DMS114 treated with DMSO at 0.1 percent for 48 hours (cell line): ENCODE measurements around the gene STAT3.
"Not testable (repeated sequence)": the region's sequence is repeated elsewhere in the genome, so short reads cannot be mapped to it uniquely, and the experiment has no call there.

Experiments used
- DNase-seq: peaks from one replicate; lab custom pipeline; 2025; ENCODE audit not compliant: unreplicated experiment; lab: John Stamatoyannopoulos, UW

Gene STAT3

GRCh38 chr17:42388381-42389134, at the start of gene STAT3:
STAT3 (minus strand) TSS chr17:42388442; CDS start chr17:42348516, 39,926 bp downstream.
- peak; percentile 98 for DNase-seq

DNA sequence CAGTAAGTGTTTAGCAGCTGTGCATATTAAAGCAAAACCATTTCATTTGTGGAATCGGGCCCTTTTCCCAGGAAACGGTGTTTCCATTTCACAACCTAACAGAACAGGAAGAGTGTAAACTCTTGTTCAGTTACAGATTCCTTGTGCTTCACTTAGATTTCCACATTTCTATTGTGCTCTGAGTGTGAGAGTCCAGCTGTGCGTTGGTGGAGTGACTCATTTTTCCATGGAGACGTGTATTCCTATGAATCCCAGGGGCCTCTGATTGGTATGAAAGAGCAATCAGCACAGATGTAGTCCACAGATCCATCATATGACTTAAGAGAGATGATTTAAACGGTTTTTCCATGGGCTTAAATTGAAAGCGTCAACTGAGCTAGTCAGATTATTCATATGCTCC, 48.1 kb upstream of the STAT3 start:
- no peak for DNase-seq

DNA sequence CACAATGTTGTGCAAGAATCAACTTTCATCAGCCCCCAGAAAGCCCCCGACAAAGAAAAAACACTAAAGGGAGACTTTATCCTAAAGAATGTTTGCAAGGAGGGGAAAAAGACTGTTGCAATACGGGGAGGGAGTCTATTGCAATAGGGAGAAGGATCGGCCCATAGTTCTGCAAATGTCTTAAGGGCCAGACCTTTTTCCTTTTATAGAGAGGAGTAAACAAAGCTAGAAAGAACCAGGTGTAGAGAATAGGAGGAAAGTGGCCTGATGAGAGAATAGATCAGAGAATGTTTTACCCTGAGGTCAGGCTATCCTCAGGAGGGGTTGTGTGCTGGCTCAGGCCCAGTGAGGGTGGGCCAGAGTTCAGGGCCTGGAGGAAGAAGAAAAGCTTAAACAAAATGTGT, 43.5 kb upstream of the STAT3 start:
- DNase-seq = no peak

- no peak for DNase-seq
These were observed 41.6 kb upstream of the STAT3 start for GRCh38 chr17:42429726-42430447.

GRCh38 chr17:42428141-42428944, 40.1 kb upstream of the STAT3 start:
- peak; percentile 69 for DNase-seq

GRCh38 chr17:42424991-42425610, 36.9 kb upstream of the STAT3 start:
- no peak for DNase-seq

- no peak for DNase-seq
These were observed 35.5 kb upstream of the STAT3 start for GRCh38 chr17:42423766-42424165.

DNA sequence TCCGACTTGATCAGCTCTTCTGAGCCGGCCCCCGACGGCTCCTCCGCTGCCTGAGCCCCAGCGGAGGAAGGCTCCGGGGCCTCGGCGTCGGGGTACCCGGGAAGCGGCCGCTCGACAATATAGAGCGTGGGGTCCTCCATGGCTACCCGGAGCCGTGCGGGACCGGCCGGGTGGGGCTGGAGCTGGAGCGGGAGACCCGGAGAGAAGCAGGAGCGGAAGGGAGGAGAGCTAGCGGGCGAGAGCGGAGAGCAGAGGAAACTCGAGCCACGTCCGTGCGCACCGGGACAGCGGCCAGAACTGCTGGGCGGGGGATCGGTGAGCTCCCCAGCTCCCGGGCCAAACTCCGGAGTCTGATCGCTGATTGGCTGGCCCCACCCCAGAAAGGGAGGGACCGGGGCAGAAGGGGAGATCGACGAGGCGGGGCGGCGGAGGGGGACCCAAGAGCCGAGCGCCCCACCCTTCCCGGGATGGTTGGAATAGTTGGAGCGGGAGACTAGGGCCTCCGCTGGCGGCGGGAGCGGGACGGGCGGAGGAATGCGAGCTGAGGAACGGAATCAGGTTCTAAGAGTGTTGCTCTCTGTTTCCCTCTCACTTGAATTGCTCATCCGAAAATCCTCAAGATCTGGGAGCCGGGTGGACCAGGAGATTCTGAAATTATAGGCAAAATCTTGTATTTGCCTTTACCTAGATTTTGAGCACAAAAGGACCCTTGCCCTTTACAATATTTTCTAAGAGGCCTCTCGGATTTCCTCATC, 34.9 kb upstream of the STAT3 start, which contains the start of gene CAVIN1:
CAVIN1 (minus strand) TSS at position 299 of the 755 bp plus-strand sequence; CDS start at position 140, 159 bp downstream.
- DNase-seq = peak; percentile 79

- no peak for DNase-seq
These were observed 34.2 kb upstream of the STAT3 start for GRCh38 chr17:42422412-42422957.

GRCh38 chr17:42421507-42422338, 33.5 kb upstream of the STAT3 start:
- DNase-seq = no peak

GRCh38 chr17:42421136-42421506, 32.9 kb upstream of the STAT3 start:
- DNase-seq = no peak

- not testable (repeated sequence) for DNase-seq
These were observed 29.7 kb upstream of the STAT3 start for GRCh38 chr17:42417981-42418380.

DNA sequence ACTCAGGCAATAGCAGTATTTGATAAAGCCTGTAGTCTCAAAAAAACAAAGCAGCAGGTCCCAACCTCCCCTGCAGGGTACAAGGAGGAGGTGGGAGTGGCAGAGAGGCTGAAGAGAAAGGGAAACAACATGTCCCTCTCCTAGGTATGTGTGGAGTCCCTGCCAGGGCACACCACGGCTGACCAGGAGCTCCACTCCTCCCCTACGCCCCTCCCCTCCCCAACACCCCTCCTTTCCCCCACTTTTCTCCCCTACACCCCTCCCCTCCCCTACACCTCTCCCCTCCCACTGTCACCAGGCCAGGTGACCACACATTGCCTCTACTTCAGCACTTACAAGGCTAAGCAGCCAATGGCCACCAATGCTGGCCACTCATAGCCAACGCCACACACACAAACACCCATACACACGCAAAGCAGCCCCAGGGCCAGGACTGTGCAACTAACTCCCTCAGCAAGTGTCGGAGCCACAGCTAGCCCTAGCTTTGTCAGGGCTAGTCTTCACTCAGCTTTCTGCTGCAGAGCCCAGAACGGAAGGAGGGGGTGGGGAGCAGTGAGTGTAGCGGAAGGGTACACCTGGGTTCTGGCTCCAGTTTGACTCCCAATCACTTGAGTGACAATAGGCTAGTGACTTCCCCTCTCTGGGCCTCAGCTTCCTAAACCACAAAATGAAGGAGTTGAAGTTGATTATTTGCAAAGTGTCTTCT, 26.6 kb upstream of the STAT3 start:
- no peak for DNase-seq

DNA sequence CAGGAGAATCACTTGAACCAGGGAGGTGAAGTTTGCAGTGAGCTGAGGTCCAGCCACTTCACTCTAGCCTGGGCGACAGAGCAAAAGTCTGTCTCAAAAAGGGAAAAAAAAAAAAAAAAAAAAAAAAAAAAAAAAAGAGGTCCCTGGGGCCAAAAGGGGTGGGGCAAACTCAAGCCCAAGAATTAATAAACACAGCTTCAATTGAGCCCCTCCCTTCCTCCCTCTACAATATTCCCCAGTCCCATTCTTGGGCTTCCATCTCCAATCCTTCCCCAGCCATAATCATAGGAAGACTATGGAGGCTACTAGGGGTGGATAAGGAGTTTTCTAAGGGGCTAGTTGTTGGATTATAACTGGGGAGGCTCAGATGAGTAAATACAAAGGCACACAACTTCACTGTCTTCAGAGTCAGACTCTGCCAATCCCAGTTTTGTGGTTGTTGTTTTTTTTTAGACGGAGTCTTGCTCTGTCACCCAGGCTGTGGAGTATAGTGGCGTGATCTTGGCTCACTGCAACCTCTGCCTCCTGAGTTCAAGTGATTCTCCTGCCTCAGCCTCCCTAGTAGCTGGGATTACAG, 25.3 kb upstream of the STAT3 start:
- no peak for DNase-seq

GRCh38 chr17:42411905-42412679, 23.9 kb upstream of the STAT3 start:
- no peak for DNase-seq

DNA sequence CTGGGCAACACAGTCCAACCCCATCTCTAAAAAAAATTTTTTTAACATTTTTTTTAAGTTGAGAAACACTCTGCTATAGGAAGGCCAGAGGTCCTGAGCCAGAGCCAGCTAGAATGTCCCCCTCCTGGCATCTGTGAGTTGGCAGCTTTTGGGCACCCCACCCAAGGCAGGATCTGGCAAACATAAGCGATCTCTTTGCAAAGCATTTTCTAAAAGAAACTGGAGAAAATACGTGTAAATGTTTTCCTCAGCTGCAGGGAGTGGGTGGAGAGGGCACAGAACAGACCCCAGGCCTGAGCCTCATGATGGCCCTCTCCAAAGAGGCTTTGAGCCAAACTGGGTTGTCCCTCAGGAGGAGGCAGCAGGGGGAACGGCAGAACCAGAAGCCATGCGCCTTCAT, 23.1 kb upstream of the STAT3 start:
- no peak for DNase-seq

DNA sequence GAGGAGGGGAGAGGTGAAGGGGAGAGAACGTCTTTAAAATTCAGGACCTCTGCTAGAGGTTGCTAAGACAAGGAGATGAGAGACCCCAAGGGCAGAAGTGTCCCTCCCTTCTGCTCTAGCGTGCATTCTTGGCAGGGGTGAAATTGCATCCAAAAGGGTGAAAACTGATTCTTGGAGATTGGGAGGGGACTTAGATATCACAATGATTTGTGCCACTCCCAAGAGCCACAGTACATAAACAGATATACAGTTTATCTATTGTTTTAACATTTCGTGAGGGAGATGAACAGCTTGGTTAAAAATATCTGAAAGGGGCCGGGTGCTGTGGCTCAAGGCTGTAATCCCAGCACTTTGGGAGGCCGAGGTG, 22.1 kb upstream of the STAT3 start:
- DNase-seq = no peak
